AG09309 (cell line): ENCODE measurements around the gene GRIK4.

Experiments
- DNase-seq: peaks from one replicate; pipeline ENCODE4 v3.0.0-alpha.2; 2010; ENCODE audit warnings: low read depth
- H3K4me3 ChIP-seq: 2 replicates; pipeline ENCODE4 v1.5.1; 2011; ENCODE audit warnings: mild to moderate bottlenecking, low read depth, low read length, moderate library complexity; ENCODE audit not compliant: control insufficient read depth
- TF ChIP-seq, protein P1 (sequence below): IDR thresholded peaks from 2 replicates; pipeline ENCODE4 v1.5.1; 2011; ENCODE audit warnings: mild to moderate bottlenecking, low read depth, low read length, inconsistent platforms; ENCODE audit not compliant: insufficient read depth, control insufficient read depth; ENCODE audit errors: missing control alignments

GRIK4 gene

GRCh38 chr11:120964857-120965256, 453.3 kb downstream of the GRIK4 start:
- no peak for DNase-seq
- H3K4me3 ChIP-seq: no peak overlapping the region
- TF ChIP-seq, protein P1, sequence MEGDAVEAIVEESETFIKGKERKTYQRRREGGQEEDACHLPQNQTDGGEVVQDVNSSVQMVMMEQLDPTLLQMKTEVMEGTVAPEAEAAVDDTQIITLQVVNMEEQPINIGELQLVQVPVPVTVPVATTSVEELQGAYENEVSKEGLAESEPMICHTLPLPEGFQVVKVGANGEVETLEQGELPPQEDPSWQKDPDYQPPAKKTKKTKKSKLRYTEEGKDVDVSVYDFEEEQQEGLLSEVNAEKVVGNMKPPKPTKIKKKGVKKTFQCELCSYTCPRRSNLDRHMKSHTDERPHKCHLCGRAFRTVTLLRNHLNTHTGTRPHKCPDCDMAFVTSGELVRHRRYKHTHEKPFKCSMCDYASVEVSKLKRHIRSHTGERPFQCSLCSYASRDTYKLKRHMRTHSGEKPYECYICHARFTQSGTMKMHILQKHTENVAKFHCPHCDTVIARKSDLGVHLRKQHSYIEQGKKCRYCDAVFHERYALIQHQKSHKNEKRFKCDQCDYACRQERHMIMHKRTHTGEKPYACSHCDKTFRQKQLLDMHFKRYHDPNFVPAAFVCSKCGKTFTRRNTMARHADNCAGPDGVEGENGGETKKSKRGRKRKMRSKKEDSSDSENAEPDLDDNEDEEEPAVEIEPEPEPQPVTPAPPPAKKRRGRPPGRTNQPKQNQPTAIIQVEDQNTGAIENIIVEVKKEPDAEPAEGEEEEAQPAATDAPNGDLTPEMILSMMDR: no peak

DNA sequence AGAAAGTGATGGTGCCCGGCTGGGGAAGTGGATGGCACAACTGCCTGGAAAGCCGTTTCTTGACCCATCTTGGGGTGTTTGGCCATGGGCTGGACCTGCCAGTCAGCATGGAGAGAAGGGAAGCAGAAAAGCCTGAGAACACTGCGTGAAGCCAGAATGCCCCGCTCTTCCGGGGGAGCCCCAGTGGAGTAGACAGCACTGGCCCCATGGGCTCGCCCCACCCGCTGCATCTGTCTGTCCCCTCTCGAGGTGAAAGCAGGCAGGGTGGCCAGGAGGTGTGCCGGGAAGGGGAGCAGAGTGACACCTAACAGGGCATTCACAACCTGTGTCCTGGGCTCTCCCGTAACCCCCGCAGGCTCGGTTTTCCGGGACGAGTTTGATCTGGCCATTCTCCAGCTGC, 455.3 kb downstream of the GRIK4 start:
- DNase-seq: no peak
- TF ChIP-seq, protein P1: no peak

DNA sequence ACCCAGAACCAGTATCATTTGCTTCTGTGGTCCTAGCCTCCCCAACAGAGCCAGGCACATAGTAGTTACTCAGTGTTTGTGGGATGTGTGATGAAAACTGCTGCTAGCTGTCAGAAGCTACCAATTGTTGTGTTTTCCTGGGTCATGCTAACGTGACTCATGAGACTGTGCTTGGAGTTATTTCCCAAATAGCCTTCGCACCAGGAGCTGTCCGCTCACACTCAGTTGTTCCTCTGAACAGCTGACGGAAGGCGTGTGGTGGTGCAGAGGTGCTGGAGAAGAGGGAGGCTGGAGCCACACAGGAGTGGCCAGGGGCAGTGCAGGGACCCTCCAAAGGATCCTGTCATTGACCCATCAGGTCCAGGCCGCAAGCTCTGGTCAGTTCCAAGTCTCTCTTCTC, 458.4 kb downstream of the GRIK4 start:
- TF ChIP-seq, protein P1: no peak
- no peak for DNase-seq
- H3K4me3 ChIP-seq: no peak overlapping the region

More for the DNA sequence above, 455.3 kb downstream of the GRIK4 start:
- no peak overlapping the region for H3K4me3 ChIP-seq

DNA sequence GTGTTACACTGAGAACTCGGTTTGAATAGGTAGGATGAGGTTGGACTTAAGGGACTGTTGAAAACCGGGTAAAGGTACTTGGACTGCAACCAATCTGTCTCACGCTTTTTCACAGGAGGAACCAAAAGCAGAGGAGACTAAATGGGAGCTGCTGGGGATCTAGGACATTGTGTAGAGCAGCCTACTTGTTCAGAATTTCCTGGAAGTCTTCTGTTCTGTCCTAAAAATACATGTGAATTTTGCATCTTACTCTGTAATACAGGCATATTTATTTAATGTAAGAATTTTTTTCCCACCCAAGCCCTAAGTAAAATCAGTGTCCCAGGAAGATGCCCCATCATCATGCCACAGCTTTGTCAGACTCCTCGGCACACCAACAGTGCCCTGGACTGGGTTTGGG, 460.3 kb downstream of the GRIK4 start:
- no peak overlapping the region for H3K4me3 ChIP-seq
- TF ChIP-seq, protein P1: no peak
- DNase-seq: no peak

- no peak for DNase-seq
- TF ChIP-seq, protein P1: no peak
- H3K4me3 ChIP-seq: no peak overlapping the region
Observed at GRCh38 chr11:120972621-120973020, 461.1 kb downstream of the GRIK4 start.

DNA sequence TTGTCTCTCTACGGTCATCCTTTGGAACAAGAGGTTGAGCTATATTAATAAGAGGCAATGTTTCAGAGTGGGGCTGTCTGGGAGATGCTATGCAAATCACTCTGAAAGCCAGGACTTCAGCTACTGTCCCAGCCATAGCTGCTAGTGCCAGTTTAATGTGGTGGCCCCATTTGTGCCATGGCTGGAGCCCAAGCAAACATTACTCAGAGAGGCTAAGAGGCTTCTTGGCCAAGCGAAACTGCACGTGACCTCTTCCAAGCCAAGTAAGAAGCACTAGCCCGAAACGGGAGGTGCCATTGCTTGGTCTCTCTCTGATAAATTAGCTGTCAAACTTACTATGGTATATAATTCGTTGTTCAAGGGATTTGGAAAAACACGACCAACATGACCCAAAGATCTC, 462.0 kb downstream of the GRIK4 start:
- TF ChIP-seq, protein P1: no peak
- no peak overlapping the region for H3K4me3 ChIP-seq
- no peak for DNase-seq

GRCh38 chr11:120974466-120974865, 462.9 kb downstream of the GRIK4 start:
- TF ChIP-seq, protein P1: no peak
- no peak for DNase-seq
- H3K4me3 ChIP-seq: no peak overlapping the region
